Epithelial cell of umbilical artery (primary cell): ENCODE measurements around the gene AKR1C4. TPM values are rescaled to one million over a fixed set of nuclear protein-coding genes. Genes with fewer than 3 reads are reported as not detected.

ENCODE experiments used
- total RNA-seq: library from RNA; depleted of rRNA; stranded (reverse); fragments of >200 nt; gene quantifications from 2 replicates; pipeline ENCODE4 v1.2.3, GENCODE V29; 2014

The AKR1C4 gene
- not detected in 2 replicates for total RNA-seq

GRCh38 chr10:5196702-5197113 lies at the start of gene AKR1C4:
Gene AKR1C4, plus strand, starts transcription at chr10:5196837. Its CDS starts 31 bp downstream, at chr10:5196868.

GRCh38 chr10:5184987-5185775 lies 11.5 kb upstream of the AKR1C4 start, which contains the start of gene AKR1C8:
Gene AKR1C8, minus strand, starts transcription at chr10:5185150. Its CDS starts 46 bp downstream, at chr10:5185104.

Other genes with a start within 250 kb of the AKR1C4 start
- gene AKR1C1, start 233.4 kb upstream of the AKR1C4 start, total RNA-seq = 1.6 and 3.2 TPM in 2 replicates
- 0.32 and 0.61 TPM in 2 replicates for gene AKR1C2, start 193.0 kb upstream of the AKR1C4 start, total RNA-seq
- gene AKR1C3, start 102.4 kb upstream of the AKR1C4 start, total RNA-seq = 27.1 and 47.7 TPM in 2 replicates
- under 0.01 TPM in 1 of 2 replicates, not detected in the other for gene AKR1C8, start 11.7 kb upstream of the AKR1C4 start, total RNA-seq
- not detected in 2 replicates for gene UCN3, start 168.1 kb downstream of the AKR1C4 start, total RNA-seq
- under 0.01 and 0.15 TPM in 2 replicates for gene TUBAL3, start 208.0 kb downstream of the AKR1C4 start, total RNA-seq
- 20.8 and 32.1 TPM in 2 replicates for gene NET1, start 215.7 kb downstream of the AKR1C4 start, total RNA-seq